K562 (cell line): ENCODE data around the gene GJB2. TPM values are rescaled to one million over a fixed set of nuclear protein-coding genes. Genes with fewer than 3 reads are reported as not detected.

Experiments used
- BHLHE40 ChIP-seq: IDR thresholded peaks from 2 replicates; pipeline ENCODE4 v1.6.1; 2011; ENCODE audit warnings: low read length, improper control_type of control experiment
- CGGBP1 ChIP-seq: fragments of 250-450 bp; sonication (Bioruptor Pico); IDR thresholded peaks from 2 replicates; pipeline ENCODE4 v1.9.0; 2021; ENCODE audit warnings: mild to moderate bottlenecking
- CREB3L1 ChIP-seq: fragments of 450-650 bp; IDR thresholded peaks from 2 replicates; pipeline ENCODE4 v1.6.1; 2014; ENCODE audit warnings: low read depth, mild to moderate bottlenecking, moderate library complexity, borderline replicate concordance
- DIDO1 ChIP-seq: fragments of 450-650 bp; IDR thresholded peaks from 2 replicates; pipeline ENCODE4 v1.6.1; 2016; ENCODE audit warnings: low read depth, missing biosample characterization, missing genetic modification characterization
- FOS ChIP-seq: IDR thresholded peaks from 3 replicates; pipeline ENCODE4 v1.6.1; 2011; ENCODE audit not compliant: insufficient read length; ENCODE audit errors: extremely low read depth
- FOXJ3 ChIP-seq: sonication (generic); formaldehyde crosslinking; IDR thresholded peaks from 2 replicates; pipeline ENCODE4 v1.4.0; 2020; ENCODE audit warnings: mild to moderate bottlenecking, missing genetic modification reagents
- HNRNPL ChIP-seq: fragments of 200-400 bp; formaldehyde crosslinking; IDR thresholded peaks from 2 replicates; pipeline ENCODE4 v1.6.1; 2017; ENCODE audit warnings: low read depth, mild to moderate bottlenecking, low read length
- KAT2B ChIP-seq: IDR thresholded peaks from one replicate; pipeline ENCODE4 v1.6.1; 2012; ENCODE audit warnings: low read depth, mild to moderate bottlenecking, control low read depth, inconsistent platforms, low read length, moderate library complexity
- MBD2 ChIP-seq: sonication (generic); IDR thresholded peaks from 2 replicates; pipeline ENCODE4 v1.6.1; 2016; ENCODE audit warnings: low read depth, borderline replicate concordance
- NCOA6 ChIP-seq: fragments of 450-650 bp; IDR thresholded peaks from 2 replicates; pipeline ENCODE4 v1.6.1; 2017; ENCODE audit warnings: mild to moderate bottlenecking
- RNF219 ChIP-seq: fragments of 250-450 bp; sonication (Bioruptor Pico); IDR thresholded peaks from 2 replicates; pipeline ENCODE4 v1.5.0; 2022; ENCODE audit warnings: mild to moderate bottlenecking
- SMAD1 ChIP-seq: fragments of 150-350 bp; IDR thresholded peaks from 2 replicates; pipeline ENCODE4 v1.6.1; 2014; ENCODE audit warnings: low read length, low read depth; ENCODE audit not compliant: partially characterized antibody
- TBP ChIP-seq: optimal IDR thresholded peaks from 2 replicates; pipeline ENCODE3; 2011; ENCODE audit warnings: low read depth, low read length, improper control_type of control experiment
- TEAD1 ChIP-seq, 2 experiments: fragments of 450-650 bp in 1 of 2; sonication (generic) in 1 of 2; formaldehyde crosslinking; IDR thresholded peaks; 2 replicates each; pipeline versions ENCODE4 v1.4.0 to v1.8.0; 2020 to 2022; ENCODE audit warnings: mild to moderate bottlenecking in 2 of 2, missing genetic modification reagents in 1 of 2
- TSHZ1 ChIP-seq: fragments of 250-450 bp; sonication (Bioruptor Pico); IDR thresholded peaks from 2 replicates; pipeline ENCODE4 v1.4.0; 2020; ENCODE audit warnings: mild to moderate bottlenecking, moderate library complexity
- ZNF134 ChIP-seq: fragments of 250-450 bp; sonication (Bioruptor Pico); conservative IDR thresholded peaks from 2 replicates; pipeline ENCODE4 v1.4.0; 2020
- ZNF449 ChIP-seq: fragments of 250-450 bp; sonication (Bioruptor Pico); IDR thresholded peaks from 2 replicates; pipeline ENCODE4 v1.8.0; 2022; ENCODE audit warnings: moderate library complexity, mild to moderate bottlenecking, inconsistent platforms
- ZNF644 ChIP-seq: fragments of 200-800 bp; sonication (Bioruptor generic); IDR thresholded peaks from 2 replicates; pipeline ENCODE4 v1.6.1; 2016; ENCODE audit warnings: low read depth, missing genetic modification characterization, missing compliant biosample characterization
- ZNF780A ChIP-seq: fragments of 250-450 bp; sonication (Bioruptor Pico); IDR thresholded peaks from 2 replicates; pipeline ENCODE4 v1.5.0; 2021; ENCODE audit warnings: mild to moderate bottlenecking
- polyA plus RNA-seq, 8 experiments: library from polyadenylated mRNA; depleted of rRNA in 4 of 8; stranded (reverse) in 5 of 8; unstranded in 3 of 8; fragments of >200 nt; fragmentation: Nextera tagmentation in 2 of 8; fragmentation: Illumina TruSeq in 1 of 8; extraction: Ambion mirVana in 2 of 8; extraction: Trizol in 1 of 8; gene quantifications; 2 replicates each; pipeline versions ENCODE4 v1.2.1 to v1.2.3, GENCODE V29; 2011 to 2014; ENCODE audit warnings: inconsistent platforms in 1 of 8, missing spikeins in 1 of 8
- total RNA-seq, 7 experiments: library from RNA; depleted of rRNA in 6 of 7; stranded (reverse); fragments of >200 nt in 6 of 7; fragmentation: Illumina TruSeq in 2 of 7; extraction: Trizol in 2 of 7; gene quantifications; 2 replicates each; pipeline versions ENCODE4 v1.2.1 to v1.2.3, GENCODE V29; 2011 to 2021; ENCODE audit warnings: low replicate concordance in 1 of 7

GJB2 gene
- total and polyA plus RNA-seq, 9 of the 15 experiments (the other 6 are each of a cell fraction or from before 2014, with no cell fraction given): not detected

- TF ChIP-seq TSHZ1 (CRISPR knock-in tag) (no peak), TBP (no peak), FOXJ3 (CRISPR knock-in tag) (no peak), MBD2 (no peak), ZNF449 (CRISPR knock-in tag) (no peak), KAT2B (no peak), ZNF134 (CRISPR knock-in tag) (no peak), HNRNPL (no peak), NCOA6 (no peak), SMAD1 (no peak), BHLHE40 (no peak), ZNF644 (tag) (no peak), TEAD1 (CRISPR knock-in tag; IDR thresholded peaks at IDR 0.05) (no peak), DIDO1 (tag) (no peak), CGGBP1 (no peak), RNF219 (CRISPR knock-in tag) (no peak), ZNF780A (CRISPR knock-in tag) (no peak), FOS (no peak), CREB3L1 (no peak)
These were observed 3.8 kb downstream of the GJB2 start (continued) for GRCh38 chr13:20188667-20189553.
